Neutrophil (primary cell): Measurements from ENCODE around the gene BRF1.

Experiments
- H3K27ac ChIP-seq: fragments of 200-600 bp; sonication (generic); 2 replicates; pipeline ENCODE4 v1.5.1; 2016; ENCODE audit warnings: mild to moderate bottlenecking, moderate library complexity
- H3K27me3 ChIP-seq: fragments of 200-600 bp; sonication (generic); 2 replicates; pipeline ENCODE4 v1.6.0; 2016; ENCODE audit warnings: mild to moderate bottlenecking
- H3K36me3 ChIP-seq: fragments of 200-600 bp; sonication (generic); 2 replicates; pipeline ENCODE4 v1.5.1; 2017
- H3K4me1 ChIP-seq, 2 experiments: fragments of 200-600 bp in 1 of 2; sonication (generic) in 1 of 2; 1 replicate in 1 of 2; 2 replicates in 1 of 2; pipeline versions ENCODE4 v1.5.1 to v1.6.1; 2013 to 2016; ENCODE audit warnings: low read depth in 1 of 2, low read length in 1 of 2, mild to moderate bottlenecking in 1 of 2, moderate library complexity in 1 of 2; ENCODE audit not compliant: control insufficient read depth in 1 of 2, insufficient read depth in 1 of 2
- H3K4me3 ChIP-seq, 2 experiments: fragments of 200-600 bp in 1 of 2; sonication (generic) in 1 of 2; 1 replicate in 1 of 2; 2 replicates in 1 of 2; pipeline ENCODE4 v1.5.1; 2013 to 2016; ENCODE audit warnings: low read depth in 1 of 2, low read length in 1 of 2, mild to moderate bottlenecking in 1 of 2, moderate library complexity in 1 of 2
- H3K9me3 ChIP-seq: fragments of 200-600 bp; sonication (generic); 2 replicates; pipeline ENCODE4 v1.5.1; 2016
- CTCF ChIP-seq: fragments of 200-600 bp; sonication (generic); IDR thresholded peaks from 2 replicates; pipeline ENCODE4 v1.5.1; 2016; ENCODE audit warnings: antibody characterized with exemption

The BRF1 gene

GRCh38 chr14:105273062-105273461 lies 27.7 kb downstream of the BRF1 start:
- H3K9me3 ChIP-seq: no peaks in the 10 kb centered on the region
- no peaks in the 10 kb centered on the region for H3K4me1 ChIP-seq
- no peak for TF ChIP-seq CTCF

GRCh38 chr14:105272623-105273022 lies 28.2 kb downstream of the BRF1 start:
- no peak for TF ChIP-seq CTCF
- no peak overlapping the region for H3K27ac ChIP-seq
- peaks cover 11% of the 10 kb centered on the region for H3K36me3 ChIP-seq

More at GRCh38 chr14:105273062-105273461, 27.7 kb downstream of the BRF1 start:
- Histone ChIP-seq H3K4me3 (no peak overlapping the region), H3K36me3 (peaks cover 11% of the 10 kb centered on the region), H3K27me3 (no peaks in the 10 kb centered on the region), H3K27ac (no peak overlapping the region)

GRCh38 chr14:105271224-105271890 lies 29.4 kb downstream of the BRF1 start:
- Histone ChIP-seq H3K27ac (no peak overlapping the region), H3K4me1 (no peaks in the 10 kb centered on the region), H3K27me3 (no peaks in the 10 kb centered on the region), H3K9me3 (no peaks in the 10 kb centered on the region), H3K4me3 (no peak overlapping the region), H3K36me3 (peaks cover 11% of the 10 kb centered on the region)
- no peak for TF ChIP-seq CTCF

More at GRCh38 chr14:105272623-105273022, 28.2 kb downstream of the BRF1 start:
- no peak overlapping the region for H3K4me3 ChIP-seq
- no peaks in the 10 kb centered on the region for H3K9me3 ChIP-seq
- no peaks in the 10 kb centered on the region for H3K27me3 ChIP-seq
- H3K4me1 ChIP-seq: no peaks in the 10 kb centered on the region

GRCh38 chr14:105269405-105269804 lies 31.4 kb downstream of the BRF1 start:
- Histone ChIP-seq H3K4me1 (no peaks in the 10 kb centered on the region), H3K36me3 (peaks cover 11% of the 10 kb centered on the region), H3K27ac (no peak overlapping the region), H3K4me3 (no peak overlapping the region), H3K27me3 (no peaks in the 10 kb centered on the region), H3K9me3 (no peaks in the 10 kb centered on the region)
- no peak for TF ChIP-seq CTCF

- no peak for TF ChIP-seq CTCF
- Histone ChIP-seq H3K9me3 (no peaks in the 10 kb centered on the region), H3K4me1 (no peaks in the 10 kb centered on the region), H3K4me3 (no peak overlapping the region), H3K27ac (no peak overlapping the region), H3K27me3 (no peaks in the 10 kb centered on the region), H3K36me3 (peaks cover 11% of the 10 kb centered on the region)
These were observed 32.0 kb downstream of the BRF1 start for GRCh38 chr14:105268736-105269354.
